SK-N-SH (cell line): Measurements from ENCODE around the gene ZNF282. TPM values are rescaled to one million over a fixed set of nuclear protein-coding genes. Genes with fewer than 3 reads are reported as not detected.

ENCODE experiments used
- CTCF ChIA-PET: fragments of 300-600, 350-600 bp; formaldehyde crosslinking; extraction: SDS; loops from one replicate; lab custom pipeline; 2021; lab: Yijun Ruan, JAX
- POLR2A ChIA-PET: fragments of 350-600 bp; sonication (Branson Sonifier 250); formaldehyde crosslinking; extraction: SDS; loops from one replicate; lab custom pipeline; 2020; ENCODE audit warnings: antibody characterized with exemption, inconsistent platforms; lab: Yijun Ruan, JAX
- DNase-seq: peaks from one replicate; pipeline ENCODE4 v3.0.0; 2012
- H2AFZ ChIP-seq: fragments of 200-600 bp; sonication (generic); 2 replicates; pipeline ENCODE4 v1.8.1; 2016; ENCODE audit warnings: antibody characterized with exemption, mild to moderate bottlenecking, low read depth
- H3F3A ChIP-seq: fragments of 200-600 bp; sonication (generic); replicated peaks from 2 replicates; pipeline ENCODE3; 2016; ENCODE audit warnings: antibody characterized with exemption, mild to moderate bottlenecking; ENCODE audit not compliant: insufficient read depth
- H3K27ac ChIP-seq, 2 experiments: fragments of 200-500 bp in 1 of 2; fragments of 200-600 bp in 1 of 2; sonication (Bioruptor generic) in 1 of 2; sonication (generic), shearing (Covaris generic) in 1 of 2; 2 replicates each; pipeline versions ENCODE4 v1.5.1 to v1.6.1; 2014 to 2016; ENCODE audit warnings: low read depth in 2 of 2, inconsistent platforms in 1 of 2, low read length in 1 of 2, mild to moderate bottlenecking in 1 of 2, mixed read lengths in 1 of 2
- H3K27me3 ChIP-seq: fragments of 200-600 bp; sonication (generic), shearing (Covaris generic); 2 replicates; pipeline ENCODE4 v1.6.1; 2016; ENCODE audit warnings: mixed run types; ENCODE audit not compliant: insufficient read depth
- H3K36me3 ChIP-seq, 2 experiments: fragments of 200-500 bp in 1 of 2; fragments of 200-600 bp in 1 of 2; sonication (Bioruptor generic) in 1 of 2; sonication (generic) in 1 of 2; replicated peaks in 1 of 2; 2 replicates each; pipeline versions ENCODE3 to v1.5.1; 2014 to 2016; ENCODE audit warnings: low read length in 1 of 2, mild to moderate bottlenecking in 1 of 2; ENCODE audit not compliant: insufficient read depth in 2 of 2, control insufficient read depth in 1 of 2
- H3K4me1 ChIP-seq, 2 experiments: fragments of 200-500 bp in 1 of 2; fragments of 200-600 bp in 1 of 2; sonication (Bioruptor generic) in 1 of 2; sonication (generic), shearing (Covaris generic) in 1 of 2; 2 replicates each; pipeline versions ENCODE4 v1.5.1 to v1.6.1; 2014 to 2016; ENCODE audit warnings: low read depth in 1 of 2, low read length in 1 of 2, mixed run types in 1 of 2; ENCODE audit not compliant: insufficient read depth in 2 of 2, control insufficient read depth in 1 of 2
- H3K4me2 ChIP-seq: fragments of 200-600 bp; sonication (generic), shearing (Covaris generic); 2 replicates; pipeline ENCODE4 v1.6.1; 2017; ENCODE audit warnings: mixed run types
- H3K4me3 ChIP-seq, 2 experiments: fragments of 200-500 bp in 1 of 2; fragments of 200-600 bp in 1 of 2; sonication (Bioruptor generic) in 1 of 2; sonication (generic), shearing (Covaris generic) in 1 of 2; 2 replicates each; pipeline versions ENCODE4 v1.5.1 to v1.8.1; 2014 to 2016; ENCODE audit warnings: low read depth in 2 of 2, inconsistent platforms in 1 of 2, low read length in 1 of 2, mild to moderate bottlenecking in 1 of 2, mixed read lengths in 1 of 2, moderate library complexity in 1 of 2
- H3K79me2 ChIP-seq: fragments of 200-600 bp; sonication (generic); 2 replicates; pipeline ENCODE4 v1.8.1; 2017; ENCODE audit warnings: mild to moderate bottlenecking; ENCODE audit not compliant: insufficient read depth
- H3K9ac ChIP-seq: fragments of 200-600 bp; sonication (generic); 2 replicates; pipeline ENCODE4 v1.6.1; 2017; ENCODE audit warnings: mixed run types
- H3K9me2 ChIP-seq: fragments of 200-600 bp; sonication (generic); 2 replicates; pipeline ENCODE4 v1.6.1; 2017; ENCODE audit warnings: mixed run types
- H3K9me3 ChIP-seq: fragments of 200-600 bp; sonication (generic); 2 replicates; pipeline ENCODE4 v1.6.1; 2017; ENCODE audit warnings: mixed run types, mild to moderate bottlenecking, moderate library complexity
- H4K20me1 ChIP-seq: fragments of 200-600 bp; sonication (generic); 2 replicates; pipeline ENCODE4 v1.6.1; 2017; ENCODE audit warnings: mild to moderate bottlenecking, mixed run types; ENCODE audit not compliant: insufficient read depth
- CTCF ChIP-seq: fragments of 200-600 bp; sonication (generic); IDR thresholded peaks from 2 replicates; pipeline ENCODE4 v1.6.1; 2017; ENCODE audit warnings: antibody characterized with exemption, mild to moderate bottlenecking, moderate library complexity
- EP300 ChIP-seq, 2 experiments: IDR thresholded peaks; 2 replicates each; pipeline versions ENCODE4 v1.4.0 to v1.6.1; 2012; ENCODE audit warnings: borderline replicate concordance in 1 of 2, low read depth in 1 of 2, low read length in 1 of 2
- FOXJ3 ChIP-seq: sonication (generic); formaldehyde crosslinking; IDR thresholded peaks from 2 replicates; pipeline ENCODE4 v1.5.1; 2020; ENCODE audit warnings: mild to moderate bottlenecking, missing genetic modification reagents
- GATA2 ChIP-seq: sonication (generic); formaldehyde crosslinking; IDR thresholded peaks from 2 replicates; pipeline ENCODE4 v1.5.0; 2020; ENCODE audit warnings: mild to moderate bottlenecking, missing genetic modification reagents
- JUND ChIP-seq: IDR thresholded peaks from 2 replicates; pipeline ENCODE4 v1.4.0; 2012
- MAX ChIP-seq: IDR thresholded peaks from 2 replicates; pipeline ENCODE4 v1.4.0; 2012; ENCODE audit warnings: low read depth
- MEF2A ChIP-seq: IDR thresholded peaks from 2 replicates; pipeline ENCODE4 v1.4.0; 2012; ENCODE audit warnings: low read depth, borderline replicate concordance
- NFIC ChIP-seq: IDR thresholded peaks from 2 replicates; pipeline ENCODE4 v1.4.0; 2012; ENCODE audit warnings: borderline replicate concordance
- PBX3 ChIP-seq: IDR thresholded peaks from 2 replicates; pipeline ENCODE4; 2012
- POLR2AphosphoS5 ChIP-seq: IDR thresholded peaks from 2 replicates; pipeline ENCODE4 v1.6.1; 2012; ENCODE audit warnings: low read depth, low read length
- RAD21 ChIP-seq: IDR thresholded peaks from 2 replicates; pipeline ENCODE4 v1.6.1; 2012; ENCODE audit warnings: mild to moderate bottlenecking, low read length
- REST ChIP-seq: IDR thresholded peaks from 2 replicates; pipeline ENCODE4 v1.6.1; 2012; ENCODE audit warnings: mild to moderate bottlenecking, low read depth, low read length, moderate library complexity
- RXRA ChIP-seq: IDR thresholded peaks from 2 replicates; pipeline ENCODE4 v1.4.0; 2012; ENCODE audit warnings: low read depth, mild to moderate bottlenecking, borderline replicate concordance
- TCF12 ChIP-seq: IDR thresholded peaks from 2 replicates; pipeline ENCODE4 v1.4.0; 2012
- USF1 ChIP-seq: IDR thresholded peaks from 2 replicates; pipeline ENCODE4 v1.4.0; 2012; ENCODE audit warnings: low read depth, borderline replicate concordance
- USF2 ChIP-seq: fragments of 150-350 bp; IDR thresholded peaks from 2 replicates; pipeline ENCODE4 v1.6.1; 2017; ENCODE audit warnings: antibody characterized with exemption, low read length, low read depth, borderline replicate concordance
- polyA plus RNA-seq, 3 experiments: library from polyadenylated mRNA; depleted of rRNA; stranded (reverse); fragments of >200 nt; gene quantifications; 2 replicates each; pipeline ENCODE4 v1.2.3, GENCODE V29; 2012

Gene ZNF282
- polyA plus RNA-seq, 1 of the 3 experiments (the other 2 are of a cell fraction), result 17.9 TPM

GRCh38 chr7:149179241-149179640 is 16.1 kb upstream of the ZNF282 start (continued):
- no peak for TF ChIP-seq REST

GRCh38 chr7:149180722-149181449 is 14.5 kb upstream of the ZNF282 start:
- peaks cover 51 to 61% of the 10 kb centered on the region in 2 experiments for H3K36me3 ChIP-seq
- no peaks in the 10 kb centered on the region for H3K9me3 ChIP-seq
- peak overlapping the region; percentile 17 to 68; a peak in 3 of 4 replicates for H3K27ac ChIP-seq
- H3K4me2 ChIP-seq, result peak overlapping the region; percentile 21; the same call in 1 of the 2 replicates
- ChIA-PET CTCF (interaction anchor here (1.2 to 5.3 kb wide), 2 partner anchors 15 to 58 kb away, joined by 3 to 28 read pairs; partner anchors contain the start of gene ZNF282), POLR2A (interaction anchor here (0.8 kb wide), 1 partner anchor 14 kb away, joined by 3 read pairs; the partner anchor contains the start of gene ZNF282)
- TF ChIP-seq JUND (0 out of 2 replicates have a peak, but pooled peaks have one; percentile 17), PBX3 (peak; percentile 79), NFIC (peak; percentile 74), GATA2 (CRISPR knock-in tag) (no peak)
- H3K4me3 ChIP-seq, result no peak overlapping the region
- H3K79me2 ChIP-seq, result no peaks in the 10 kb centered on the region
- H3F3A ChIP-seq, result peaks cover 13% of the 10 kb centered on the region
- DNase-seq, result no peak
- H3K27me3 ChIP-seq, result no peaks in the 10 kb centered on the region
- no peak overlapping the region for H3K9ac ChIP-seq
- no peak overlapping the region for H2AFZ ChIP-seq
- H4K20me1 ChIP-seq, result 0 out of 2 replicates have a peak, but pooled peaks cover 4% of the 10 kb centered on the region
- H3K9me2 ChIP-seq, result no peaks in the 10 kb centered on the region
- H3K4me1 ChIP-seq, result no peaks in the 10 kb centered on the region; a peak in 2 of 4 replicates

GRCh38 chr7:149181450-149181790 is 13.9 kb upstream of the ZNF282 start:
- ChIA-PET POLR2A (interaction anchor here (0.8 kb wide), 1 partner anchor 14 kb away, joined by 3 read pairs; the partner anchor contains the start of gene ZNF282), CTCF (interaction anchor here (0.6 to 5.3 kb wide), 3 partner anchors 14 to 59 kb away, joined by 3 to 28 read pairs (median 3); partner anchors contain the start of genes ZNF282 and ZNF398)
- Histone ChIP-seq H3K9me2 (no peaks in the 10 kb centered on the region), H3K4me1 (no peaks in the 10 kb centered on the region; a peak in 2 of 4 replicates), H3K27ac (peak overlapping the region; percentile 17 to 68; a peak in 2 of 4 replicates), H3K9me3 (no peaks in the 10 kb centered on the region), H2AFZ (no peak overlapping the region), H3K36me3 (peaks cover 50 to 55% of the 10 kb centered on the region in 2 experiments), H4K20me1 (0 out of 2 replicates have a peak, but pooled peaks cover 4% of the 10 kb centered on the region), H3K79me2 (no peaks in the 10 kb centered on the region), H3K4me2 (no peak overlapping the region), H3K4me3 (no peak overlapping the region), H3K27me3 (no peaks in the 10 kb centered on the region), H3F3A (peaks cover 13% of the 10 kb centered on the region), H3K9ac (no peak overlapping the region)
- DNase-seq, result no peak
- no peak for TF ChIP-seq POLR2AphosphoS5
- no peak for TF ChIP-seq NFIC
- no peak for TF ChIP-seq FOXJ3
- no peak for TF ChIP-seq GATA2 (CRISPR knock-in tag)
- TF ChIP-seq EP300 (IDR thresholded peaks at IDR 0.05; ENCODE audit: borderline replicate concordance in 1 of 2, low read depth in 1 of 2, low read length in 1 of 2), result no peak
- no peak for TF ChIP-seq MAX
- TF ChIP-seq MEF2A, result no peak
- no peak for TF ChIP-seq TCF12
- no peak for TF ChIP-seq RAD21
- no peak for TF ChIP-seq USF2
- TF ChIP-seq CTCF, result no peak
- no peak for TF ChIP-seq RXRA
- no peak for TF ChIP-seq USF1
